Measurements from ENCODE around the gene WASL.

The WASL gene

GRCh38 chr7:123687727-123688126, 61.1 kb downstream of the WASL start:
- no peak for FAIRE-seq

- no peak for FAIRE-seq
Observed at GRCh38 chr7:123687161-123687560, 61.6 kb downstream of the WASL start.

GRCh38 chr7:123682690-123683089, 66.1 kb downstream of the WASL start:
- peak; percentile 93 for FAIRE-seq

GRCh38 chr7:123681561-123681960, 67.2 kb downstream of the WASL start:
- FAIRE-seq, result no peak

GRCh38 chr7:123680580-123680979, 68.2 kb downstream of the WASL start:
- no peak for FAIRE-seq

- FAIRE-seq, result no peak
Observed at GRCh38 chr7:123679614-123680013, 69.2 kb downstream of the WASL start.

GRCh38 chr7:123677061-123677715, 71.6 kb downstream of the WASL start:
- no peak for FAIRE-seq

GRCh38 chr7:123675181-123675473, 73.7 kb downstream of the WASL start:
- no peak for FAIRE-seq

- FAIRE-seq, result no peak
Observed at GRCh38 chr7:123674399-123675180, 74.2 kb downstream of the WASL start.

- FAIRE-seq, result no peak
Observed at GRCh38 chr7:123673752-123674398, 74.9 kb downstream of the WASL start.

- FAIRE-seq, result no peak
Observed at GRCh38 chr7:123673137-123673732, 75.6 kb downstream of the WASL start.

- FAIRE-seq, result no peak
Observed at GRCh38 chr7:123669485-123669884, 79.3 kb downstream of the WASL start.

- no peak for FAIRE-seq
Observed at GRCh38 chr7:123666492-123666891, 82.3 kb downstream of the WASL start.

- FAIRE-seq, result no peak
Observed at GRCh38 chr7:123665896-123666295, 82.9 kb downstream of the WASL start.

- FAIRE-seq, result no peak
Observed at GRCh38 chr7:123665157-123665556, 83.6 kb downstream of the WASL start.

- FAIRE-seq, result no peak
Observed at GRCh38 chr7:123663200-123663599, 85.6 kb downstream of the WASL start.

- FAIRE-seq, result no peak
Observed at GRCh38 chr7:123662755-123663154, 86.0 kb downstream of the WASL start.

- FAIRE-seq, result no peak
Observed at GRCh38 chr7:123662293-123662692, 86.5 kb downstream of the WASL start.

GRCh38 chr7:123661765-123662164, 87.0 kb downstream of the WASL start:
- FAIRE-seq, result no peak

- no peak for FAIRE-seq
Observed at GRCh38 chr7:123660514-123661354, 88.1 kb downstream of the WASL start.

GRCh38 chr7:123658023-123658422, 90.8 kb downstream of the WASL start:
- FAIRE-seq, result no peak

GRCh38 chr7:123657304-123657685, 91.5 kb downstream of the WASL start:
- FAIRE-seq, result no peak
